ENCODE measurements around the gene IGFBP7. TPM values are rescaled to one million over a fixed set of nuclear protein-coding genes. Genes with fewer than 3 reads are reported as not detected.

The IGFBP7 gene
- polyA plus RNA-seq, 6 donors from 2014 or later = 0.24 to 1.1 (median 0.86) TPM; not detected in 3

DNA sequence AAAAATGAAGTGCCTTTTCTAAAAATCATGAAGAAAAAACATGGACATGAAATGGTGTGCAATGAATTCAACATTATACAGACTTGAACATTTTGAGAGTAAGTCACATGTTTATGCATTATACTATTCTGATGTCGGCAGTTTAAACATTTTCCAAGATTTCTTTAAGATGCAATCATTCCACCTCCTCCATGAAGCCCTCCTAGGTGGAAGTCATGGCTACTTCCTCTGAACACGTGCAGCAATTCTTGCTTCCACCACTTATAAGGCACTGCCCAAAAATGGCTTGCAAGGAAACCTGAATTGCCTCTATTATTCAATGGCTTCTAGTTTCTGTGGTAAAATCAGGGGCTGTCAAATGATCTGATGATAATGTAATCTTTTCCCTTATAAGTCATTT is 25.8 kb downstream of the IGFBP7 start:
- Mint-ChIP-seq H3K9me3 (no peaks in the 10 kb centered on the region), H3K4me1 (peaks cover 0 to 9% (median 0%) of the 10 kb centered on the region in 3 donors)

DNA sequence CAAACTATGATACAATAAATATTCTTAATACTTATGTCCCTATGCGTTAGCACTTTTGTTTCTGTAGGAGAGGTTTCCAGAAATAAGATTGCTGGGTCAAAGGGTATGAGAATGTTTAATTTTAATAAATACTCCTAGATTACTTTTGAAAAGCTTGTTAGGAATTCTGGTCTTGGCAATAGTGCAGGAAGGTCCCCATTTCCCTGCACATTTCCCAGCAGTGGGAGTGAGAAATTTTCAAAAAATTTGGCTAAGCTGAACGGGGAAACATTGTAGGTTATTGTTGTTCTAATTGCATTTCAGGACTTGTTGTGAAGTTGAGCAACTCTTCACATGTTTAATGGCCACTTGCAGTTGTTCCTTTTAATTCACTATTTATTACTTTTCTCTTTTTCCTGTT is 27.1 kb downstream of the IGFBP7 start:
- no peaks in the 10 kb centered on the region for H3K36me3 Mint-ChIP-seq
- no peak for ATAC-seq (ENCODE audit: low read depth in 2 of 2)
- no peak for DNase-seq
- peaks cover 0 to 9% (median 0%) of the 10 kb centered on the region in 3 donors for H3K4me1 Mint-ChIP-seq
- no peak overlapping the region for H3K4me3 Mint-ChIP-seq
- peaks cover 0 to 5% (median 0%) of the 10 kb centered on the region in 3 donors for H3K27me3 Mint-ChIP-seq
- H3K27ac Mint-ChIP-seq = no peak overlapping the region
- H3K9me3 Mint-ChIP-seq = no peaks in the 10 kb centered on the region

More for the DNA sequence above, 25.8 kb downstream of the IGFBP7 start:
- Mint-ChIP-seq H3K36me3 (no peaks in the 10 kb centered on the region), H3K27ac (no peak overlapping the region), H3K4me3 (no peak overlapping the region), H3K27me3 (peaks cover 0 to 5% (median 0%) of the 10 kb centered on the region in 3 donors)
- no peak for ATAC-seq (ENCODE audit: low read depth in 2 of 2)
- no peak for DNase-seq

DNA sequence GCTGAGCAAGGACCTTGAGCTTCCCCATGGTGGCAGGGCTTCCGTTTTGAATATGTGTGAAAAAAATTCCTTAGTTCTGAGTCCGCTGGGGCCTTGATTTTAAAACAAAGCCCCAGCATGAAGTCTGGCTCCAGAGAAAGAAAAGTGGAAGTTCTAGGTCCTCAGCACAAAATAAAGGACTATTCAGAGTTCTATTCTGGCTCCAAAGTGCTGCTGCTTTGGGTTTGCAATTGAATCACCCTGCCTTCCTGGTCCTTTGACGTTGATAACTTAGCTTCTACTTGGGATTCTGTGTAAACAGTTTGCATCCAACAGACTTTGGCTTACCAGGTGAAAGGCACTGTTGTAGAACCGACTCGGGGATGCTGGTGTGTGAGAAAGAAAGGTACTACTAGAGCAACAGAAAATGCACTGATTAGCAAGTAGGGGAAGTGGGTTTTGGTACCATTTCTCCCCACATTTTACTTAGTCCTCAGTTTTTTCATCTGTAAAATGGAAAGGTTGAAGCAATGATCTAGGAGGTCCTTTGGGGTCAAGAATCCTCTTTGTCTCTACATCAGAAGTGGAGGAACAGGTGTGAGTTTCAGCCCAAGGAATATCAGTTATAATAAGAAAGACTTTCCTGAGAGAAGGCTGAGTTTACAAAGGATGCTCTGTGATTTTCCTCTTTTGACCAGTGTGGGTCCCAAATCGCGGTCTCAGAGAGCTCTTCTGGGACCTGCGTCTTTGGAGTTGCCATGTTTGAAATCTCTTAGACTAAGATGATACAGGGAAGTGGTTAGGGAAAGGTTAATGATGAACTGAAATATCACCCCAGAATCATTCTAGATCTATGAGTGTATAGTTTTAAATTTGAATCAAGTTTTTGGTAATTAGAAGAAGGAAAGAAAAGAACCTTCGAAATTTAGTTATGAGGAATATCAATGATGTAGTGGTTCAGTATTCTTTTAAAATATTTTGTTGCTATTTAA is 28.2 kb downstream of the IGFBP7 start:
- no peaks in the 10 kb centered on the region for H3K27me3 Mint-ChIP-seq
- ATAC-seq (ENCODE audit: low read depth in 2 of 2) = no peak
- H3K4me1 Mint-ChIP-seq = peaks cover 0 to 9% (median 0%) of the 10 kb centered on the region in 3 donors
- no peak overlapping the region for H3K27ac Mint-ChIP-seq
- no peak overlapping the region for H3K4me3 Mint-ChIP-seq
- H3K36me3 Mint-ChIP-seq = no peaks in the 10 kb centered on the region
- H3K9me3 Mint-ChIP-seq = no peaks in the 10 kb centered on the region
- no peak for DNase-seq

GRCh38 chr4:57080781-57081650 is 29.2 kb downstream of the IGFBP7 start:
- Mint-ChIP-seq H3K4me1 (peaks cover 0 to 9% (median 0%) of the 10 kb centered on the region in 3 donors), H3K27ac (no peak overlapping the region), H3K27me3 (no peaks in the 10 kb centered on the region), H3K4me3 (peak overlapping the region in 1 of 8 donors; percentile 56), H3K9me3 (no peaks in the 10 kb centered on the region), H3K36me3 (no peaks in the 10 kb centered on the region)
- ATAC-seq (ENCODE audit: low read depth in 2 of 2) = no peak
- no peak for DNase-seq

DNA sequence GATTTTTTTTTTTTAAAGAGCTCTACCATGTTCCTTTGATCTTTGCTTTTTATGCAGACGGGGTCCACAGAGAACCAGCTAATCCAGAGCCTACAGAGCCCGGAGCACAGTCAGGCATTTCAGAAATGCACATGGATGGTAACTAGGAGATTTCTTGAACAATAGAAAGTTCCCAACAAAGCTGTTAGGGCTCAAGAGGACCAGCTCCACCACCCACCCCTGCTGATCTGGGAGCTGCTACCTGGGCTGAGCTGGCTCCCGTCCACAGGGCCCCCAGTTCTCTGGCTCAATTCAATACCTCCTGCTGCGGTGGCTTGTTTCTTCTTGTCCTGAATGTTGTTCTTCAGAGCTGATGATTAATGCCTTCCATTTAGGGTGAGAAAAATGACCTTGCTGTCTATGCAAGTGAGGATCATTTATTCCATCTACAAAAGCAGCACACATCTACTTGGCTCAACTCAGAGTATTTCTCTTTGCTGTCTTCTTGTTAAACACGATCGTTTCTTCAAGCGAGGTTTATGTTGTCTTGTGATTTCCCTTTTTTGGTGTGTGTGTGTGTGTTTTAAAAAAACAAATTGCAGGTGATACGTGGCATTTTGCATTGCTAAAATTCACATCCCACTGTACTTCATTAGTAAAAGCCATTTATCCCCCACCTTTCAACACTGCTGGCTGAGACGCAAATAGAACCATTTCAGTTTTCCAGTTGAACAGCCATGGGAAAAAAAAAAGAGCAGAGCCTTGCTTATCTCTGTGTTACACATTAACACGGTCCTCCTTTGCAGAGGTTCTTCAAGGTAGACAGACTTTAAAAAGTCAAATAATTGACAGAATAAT is 31.3 kb downstream of the IGFBP7 start:
- Mint-ChIP-seq H3K27ac (peak overlapping the region in 1 of 6 donors; percentile 23), H3K9me3 (no peaks in the 10 kb centered on the region), H3K4me1 (no peaks in the 10 kb centered on the region), H3K4me3 (no peak overlapping the region), H3K27me3 (no peaks in the 10 kb centered on the region), H3K36me3 (no peaks in the 10 kb centered on the region)
- DNase-seq = no peak
- ATAC-seq (ENCODE audit: low read depth in 2 of 2) = no peak

DNA sequence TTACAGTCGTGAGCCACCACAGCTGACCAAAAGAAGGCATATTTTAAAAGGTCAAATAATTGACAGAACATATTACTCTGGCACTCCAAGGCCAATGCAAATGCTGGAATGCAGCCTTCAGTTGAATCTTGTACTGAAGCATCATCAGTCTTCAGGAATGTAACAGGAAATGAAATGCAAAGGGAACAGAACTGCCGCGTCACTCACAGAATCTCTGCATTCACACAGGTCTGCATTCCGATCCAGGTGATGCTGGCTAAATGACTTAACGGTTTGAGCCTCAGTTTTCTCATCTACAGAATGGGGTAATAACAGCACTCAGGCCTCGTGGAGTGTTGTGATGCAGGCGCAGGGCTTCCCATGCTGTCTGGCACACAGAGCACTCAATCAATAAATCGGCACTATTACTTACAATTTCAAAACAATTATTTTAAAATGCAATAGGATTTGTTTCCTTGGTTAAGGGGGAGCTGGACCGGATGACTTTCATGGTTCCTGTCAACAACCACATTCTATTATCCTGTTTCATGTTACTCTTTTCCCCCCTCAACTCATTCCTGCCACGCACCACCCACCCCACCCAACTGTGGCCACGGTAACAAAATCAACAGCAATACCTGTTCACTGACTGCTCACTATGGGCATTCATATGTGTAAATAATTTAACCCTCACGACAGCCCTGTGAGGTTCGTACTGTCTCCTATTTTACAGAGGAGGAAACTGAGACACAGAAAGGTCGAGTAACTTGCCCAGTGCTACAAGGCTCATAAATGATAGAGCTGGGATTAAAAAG is 32.4 kb downstream of the IGFBP7 start:
- Mint-ChIP-seq H3K27me3 (no peaks in the 10 kb centered on the region), H3K36me3 (no peaks in the 10 kb centered on the region), H3K4me1 (no peaks in the 10 kb centered on the region), H3K4me3 (no peak overlapping the region), H3K9me3 (no peaks in the 10 kb centered on the region), H3K27ac (no peak overlapping the region)
- ATAC-seq (ENCODE audit: low read depth in 2 of 2) (no peak), DNase-seq (no peak)

GRCh38 chr4:57076646-57077045 is 33.5 kb downstream of the IGFBP7 start:
- no peak for ATAC-seq (ENCODE audit: low read depth in 2 of 2)
- Mint-ChIP-seq H3K36me3 (no peaks in the 10 kb centered on the region), H3K4me3 (no peak overlapping the region), H3K9me3 (no peaks in the 10 kb centered on the region), H3K27me3 (no peaks in the 10 kb centered on the region), H3K27ac (no peak overlapping the region), H3K4me1 (no peaks in the 10 kb centered on the region)
- no peak for DNase-seq

- Mint-ChIP-seq H3K4me3 (no peak overlapping the region), H3K27me3 (no peaks in the 10 kb centered on the region), H3K9me3 (no peaks in the 10 kb centered on the region), H3K36me3 (no peaks in the 10 kb centered on the region), H3K27ac (no peak overlapping the region), H3K4me1 (no peaks in the 10 kb centered on the region)
- ATAC-seq (ENCODE audit: low read depth in 2 of 2) = no peak
- no peak for DNase-seq
Observed at GRCh38 chr4:57075367-57075766, 34.8 kb downstream of the IGFBP7 start.

DNA sequence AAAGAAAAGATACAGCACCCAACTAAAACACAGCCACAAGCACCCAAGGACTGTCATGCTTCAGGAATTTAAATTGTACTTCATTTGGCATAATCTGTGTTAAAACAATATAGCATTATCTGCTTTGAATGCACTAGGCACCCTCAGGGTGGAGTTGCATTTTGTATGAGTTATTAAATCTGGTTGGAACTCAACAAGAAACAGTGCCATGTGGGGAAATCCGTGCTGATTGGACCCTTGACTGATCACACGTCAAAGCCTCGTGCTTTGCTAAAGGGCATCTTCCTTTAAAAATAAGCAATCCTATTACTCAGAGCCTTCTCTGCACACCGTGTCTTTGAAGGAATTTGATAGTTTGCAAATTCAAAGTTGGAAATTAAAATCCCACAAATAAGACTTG is 35.4 kb downstream of the IGFBP7 start:
- Mint-ChIP-seq H3K9me3 (no peaks in the 10 kb centered on the region), H3K4me1 (no peaks in the 10 kb centered on the region), H3K27me3 (no peaks in the 10 kb centered on the region), H3K36me3 (no peaks in the 10 kb centered on the region), H3K4me3 (no peak overlapping the region), H3K27ac (no peak overlapping the region)
- no peak for ATAC-seq (ENCODE audit: low read depth in 2 of 2)
- no peak for DNase-seq

GRCh38 chr4:57073559-57073958 is 36.6 kb downstream of the IGFBP7 start:
- H3K9me3 Mint-ChIP-seq = no peaks in the 10 kb centered on the region
- no peaks in the 10 kb centered on the region for H3K27me3 Mint-ChIP-seq
- no peaks in the 10 kb centered on the region for H3K4me1 Mint-ChIP-seq
- no peaks in the 10 kb centered on the region for H3K36me3 Mint-ChIP-seq
- H3K27ac Mint-ChIP-seq = no peak overlapping the region
- no peak for ATAC-seq (ENCODE audit: low read depth in 2 of 2)
- H3K4me3 Mint-ChIP-seq = no peak overlapping the region
- DNase-seq = no peak

DNA sequence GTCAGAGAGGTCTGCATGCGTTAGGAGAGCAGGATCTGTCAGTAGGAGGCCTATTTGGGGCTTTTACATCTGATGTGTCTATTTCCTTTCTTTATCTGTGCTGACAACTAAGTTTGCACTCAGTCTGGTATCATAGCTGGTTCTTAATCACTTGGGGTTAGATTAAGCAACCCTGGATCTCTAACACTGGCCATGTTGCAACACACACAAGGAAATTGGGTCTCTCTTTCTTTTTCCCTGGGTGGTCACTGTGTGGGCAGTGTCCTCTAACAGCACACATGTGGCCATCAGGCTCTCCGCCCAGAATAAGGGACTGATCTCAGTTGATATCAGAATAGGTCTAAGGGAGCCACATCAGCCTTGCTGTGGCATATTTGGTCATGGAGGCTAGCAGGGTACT is 38.9 kb downstream of the IGFBP7 start:
- DNase-seq = no peak
- Mint-ChIP-seq H3K4me1 (no peaks in the 10 kb centered on the region), H3K27ac (no peak overlapping the region), H3K27me3 (no peaks in the 10 kb centered on the region), H3K9me3 (no peaks in the 10 kb centered on the region), H3K36me3 (no peaks in the 10 kb centered on the region), H3K4me3 (no peak overlapping the region)
- ATAC-seq (ENCODE audit: low read depth in 2 of 2) = no peak

GRCh38 chr4:57070461-57070860 is 39.7 kb downstream of the IGFBP7 start:
- H3K36me3 Mint-ChIP-seq = no peaks in the 10 kb centered on the region
- H3K27me3 Mint-ChIP-seq = no peaks in the 10 kb centered on the region
- no peak for DNase-seq
- ATAC-seq (ENCODE audit: low read depth in 2 of 2) = no peak
- H3K27ac Mint-ChIP-seq = no peak overlapping the region
- no peaks in the 10 kb centered on the region for H3K9me3 Mint-ChIP-seq
- no peaks in the 10 kb centered on the region for H3K4me1 Mint-ChIP-seq
- no peak overlapping the region for H3K4me3 Mint-ChIP-seq
